Superior temporal gyrus (tissue), 1 donor: ENCODE measurements around the gene TRAF2.
A peak's percentile ranks its signal among the peaks of the same experiment; 100 is the strongest.

Experiments used
- DNase-seq: peaks from one replicate; pipeline ENCODE4 v3.0.0-alpha.2; 2016; ENCODE audit errors: extremely low spot score

The TRAF2 gene

DNA sequence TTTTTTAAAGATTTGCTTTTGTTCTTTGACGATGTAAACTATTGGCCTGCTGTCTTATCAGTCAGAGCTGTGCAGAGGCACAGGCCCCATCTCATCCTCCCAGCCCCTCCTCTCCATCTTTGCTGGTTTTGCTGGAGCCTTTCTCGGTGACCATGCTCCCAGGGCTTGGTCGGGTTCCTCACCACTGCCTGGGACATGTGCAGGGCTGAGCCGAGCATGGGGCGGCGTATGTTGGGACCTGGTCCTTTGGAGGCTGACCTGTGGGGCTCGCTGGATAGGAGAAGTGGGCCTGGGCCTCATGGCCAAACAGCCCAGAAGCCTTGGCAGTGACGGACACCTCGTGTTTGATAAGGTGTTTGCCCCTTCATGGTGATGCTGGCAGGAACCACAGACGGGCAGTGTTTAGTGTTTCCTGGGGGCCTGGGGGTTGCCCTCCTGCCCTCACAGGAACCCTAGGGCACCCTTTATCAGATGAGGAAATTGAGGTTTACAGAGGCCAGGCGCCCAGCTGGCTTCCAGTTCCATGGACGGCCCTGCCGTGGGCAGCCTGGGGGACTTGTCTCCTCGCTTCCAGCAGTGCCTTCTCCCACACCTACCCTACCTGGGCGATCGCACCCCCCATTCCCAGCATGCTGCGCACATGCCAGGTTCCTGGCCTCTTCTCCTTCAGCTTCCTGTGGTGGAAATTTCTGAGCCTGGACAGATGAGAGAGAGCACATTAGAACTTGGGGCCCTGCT lies 27.6 kb downstream of the TRAF2 start:
- no peak for DNase-seq

DNA sequence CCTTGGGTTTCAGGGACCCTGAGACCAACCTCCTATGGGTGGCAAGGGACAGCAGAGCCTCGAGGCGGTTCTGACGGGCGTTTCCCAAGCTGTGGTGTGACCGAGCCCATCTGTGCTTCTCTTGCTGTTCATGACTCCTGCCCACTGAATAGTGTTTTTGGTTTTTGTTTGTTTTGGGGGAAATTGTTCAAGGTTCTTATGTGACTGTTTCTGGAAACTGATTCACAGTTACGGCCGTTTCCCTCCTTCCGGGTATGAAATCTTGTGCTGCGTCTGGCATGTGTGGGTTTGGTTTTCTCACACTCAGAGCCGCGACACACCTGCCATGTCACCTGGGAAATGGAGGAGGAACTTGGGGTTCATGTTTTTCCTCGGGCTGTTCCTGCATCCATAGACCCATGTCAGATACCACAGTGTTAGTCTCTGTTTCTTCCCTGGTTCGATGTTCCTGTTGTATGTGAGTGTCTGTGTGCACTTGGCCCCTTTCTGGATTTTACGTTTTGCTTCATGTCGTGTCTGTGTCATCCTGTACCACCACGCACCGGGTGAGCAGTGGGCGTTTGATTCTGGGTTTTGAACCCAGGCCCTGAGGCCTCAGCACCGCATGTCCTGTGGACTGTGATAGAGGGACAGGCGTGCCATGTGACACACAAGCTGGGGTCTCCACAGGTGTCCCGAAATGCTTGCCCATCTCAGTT lies 29.5 kb downstream of the TRAF2 start:
- DNase-seq = no peak

DNA sequence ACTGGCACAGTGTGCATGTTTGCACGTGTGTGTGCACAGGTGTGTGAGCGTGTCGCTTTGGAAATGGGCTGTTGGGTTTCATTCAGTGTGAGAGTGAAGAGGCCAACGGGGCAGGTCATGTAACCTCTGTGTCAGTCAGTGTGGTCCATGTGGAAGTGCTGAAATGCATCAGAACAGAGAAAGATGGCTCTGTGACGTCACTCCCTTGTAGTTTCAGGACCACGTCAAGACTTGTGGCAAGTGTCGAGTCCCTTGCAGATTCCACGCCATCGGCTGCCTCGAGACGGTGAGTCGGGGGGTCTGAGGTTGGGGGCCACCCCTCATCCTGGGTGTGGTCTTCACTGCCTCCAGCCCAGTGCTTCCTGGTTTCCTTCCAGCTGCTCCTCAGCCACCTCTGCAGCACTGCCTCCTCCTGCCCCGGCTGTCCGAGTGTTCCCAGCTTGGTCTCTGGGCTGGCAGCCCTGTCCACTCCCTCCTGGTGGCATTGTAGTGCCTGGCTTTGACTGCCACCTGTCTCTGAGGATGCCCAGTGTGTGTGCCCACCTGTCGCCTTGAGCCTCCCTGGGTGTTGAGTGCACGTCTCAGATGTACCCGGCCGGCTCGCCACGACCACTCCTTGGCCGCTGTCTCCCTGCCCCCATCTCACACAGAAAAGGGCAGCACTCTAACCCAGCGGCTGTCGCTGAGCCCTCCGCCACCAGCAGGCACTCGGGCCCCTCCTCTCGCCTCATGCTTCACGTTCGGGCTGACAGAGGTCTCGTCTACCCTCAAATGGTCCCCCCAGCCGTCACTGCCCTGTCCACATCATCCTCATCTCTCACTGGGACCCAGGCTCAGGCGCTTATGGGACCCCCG lies 30.2 kb downstream of the TRAF2 start:
- DNase-seq = no peak

DNA sequence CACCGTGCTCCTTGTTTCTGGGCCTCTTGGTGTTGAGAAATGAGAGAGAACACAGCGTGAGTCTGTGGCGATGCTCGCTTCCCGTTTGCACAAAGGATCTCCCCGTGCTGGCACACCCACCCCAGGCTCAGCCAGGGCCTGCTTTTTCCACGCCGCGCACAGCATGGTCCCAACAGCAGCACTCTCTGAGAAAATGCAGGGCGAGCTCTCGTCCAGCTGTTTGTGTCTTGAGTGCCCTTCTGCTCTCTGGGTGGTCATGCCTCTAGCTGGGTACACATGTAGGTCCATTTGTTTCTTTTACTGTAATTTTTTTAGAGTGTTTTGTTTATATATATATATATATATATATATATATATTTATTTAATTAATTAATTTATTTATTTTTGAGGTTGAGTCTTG lies 31.6 kb downstream of the TRAF2 start:
- no peak for DNase-seq

DNA sequence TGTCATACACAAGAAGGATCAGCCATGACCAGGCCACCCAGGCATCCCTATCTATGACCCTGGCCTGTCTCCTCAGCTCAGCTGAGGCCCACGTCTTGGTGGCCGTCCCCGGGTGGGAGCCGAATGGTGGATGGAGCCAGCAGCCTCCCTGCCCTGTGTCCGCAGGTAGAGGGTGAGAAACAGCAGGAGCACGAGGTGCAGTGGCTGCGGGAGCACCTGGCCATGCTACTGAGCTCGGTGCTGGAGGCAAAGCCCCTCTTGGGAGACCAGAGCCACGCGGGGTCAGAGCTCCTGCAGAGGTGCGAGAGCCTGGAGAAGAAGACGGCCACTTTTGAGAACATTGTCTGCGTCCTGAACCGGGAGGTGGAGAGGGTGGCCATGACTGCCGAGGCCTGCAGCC lies 33.8 kb downstream of the TRAF2 start:
- no peak for DNase-seq

DNA sequence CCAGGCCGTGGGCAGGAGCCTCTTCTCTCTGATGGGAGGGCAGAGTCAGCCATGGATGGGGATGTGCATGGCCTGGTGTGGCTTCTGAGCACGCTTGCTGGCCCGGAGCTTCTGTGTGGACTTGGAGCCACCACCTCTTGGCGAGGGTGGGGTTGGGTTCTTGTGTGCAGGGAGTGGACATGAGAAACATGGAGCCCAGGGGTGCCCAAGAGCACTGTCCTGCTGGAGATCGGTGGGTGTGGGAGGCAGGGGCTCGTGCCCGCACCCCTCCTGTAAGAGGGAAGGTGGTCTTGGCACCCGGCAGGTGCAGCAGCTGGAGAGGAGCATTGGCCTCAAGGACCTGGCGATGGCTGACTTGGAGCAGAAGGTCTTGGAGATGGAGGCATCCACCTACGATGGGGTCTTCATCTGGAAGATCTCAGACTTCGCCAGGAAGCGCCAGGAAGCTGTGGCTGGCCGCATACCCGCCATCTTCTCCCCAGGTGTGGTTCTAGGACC lies 34.5 kb downstream of the TRAF2 start:
- DNase-seq = no peak

DNA sequence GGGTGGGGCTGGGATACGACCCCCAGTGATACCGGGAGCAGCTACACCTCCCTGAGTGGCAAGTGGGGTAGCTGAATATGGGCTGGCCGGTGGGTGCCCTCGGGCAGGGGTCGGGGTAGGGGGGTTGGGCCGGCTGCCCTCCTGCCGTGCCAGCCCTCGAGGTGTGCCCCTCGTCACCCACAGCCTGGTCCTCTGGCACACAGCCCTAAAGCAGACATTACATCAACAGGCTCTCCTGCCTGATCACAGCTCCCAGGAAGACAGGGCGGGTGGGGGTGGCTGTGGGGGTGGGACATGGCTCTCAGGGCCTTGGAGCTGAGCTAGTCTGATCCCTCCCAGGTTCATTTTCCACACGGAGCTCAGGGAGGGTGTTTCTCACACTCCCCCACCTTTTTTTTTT lies 35.0 kb downstream of the TRAF2 start:
- DNase-seq = no peak

DNA sequence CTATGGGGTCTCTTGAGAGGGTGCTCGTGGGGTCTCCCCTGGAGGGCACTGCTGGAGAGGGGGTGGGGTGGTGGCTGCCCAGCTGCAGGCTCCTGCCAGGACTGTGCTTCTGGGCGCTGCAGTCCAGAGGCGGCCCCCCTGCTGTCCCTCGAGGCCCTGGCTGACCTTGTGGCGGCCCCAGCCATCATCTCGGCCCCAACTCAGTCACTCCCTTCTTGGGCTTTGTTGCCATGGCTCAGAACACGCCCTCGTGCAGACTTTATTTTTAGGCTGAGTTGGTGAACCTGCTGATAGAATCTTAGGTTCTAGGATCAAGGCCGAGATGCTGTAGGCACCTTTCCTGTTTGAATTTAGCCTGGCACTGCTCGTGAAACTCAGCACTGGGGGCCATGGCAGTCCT lies 35.4 kb downstream of the TRAF2 start:
- no peak for DNase-seq

DNA sequence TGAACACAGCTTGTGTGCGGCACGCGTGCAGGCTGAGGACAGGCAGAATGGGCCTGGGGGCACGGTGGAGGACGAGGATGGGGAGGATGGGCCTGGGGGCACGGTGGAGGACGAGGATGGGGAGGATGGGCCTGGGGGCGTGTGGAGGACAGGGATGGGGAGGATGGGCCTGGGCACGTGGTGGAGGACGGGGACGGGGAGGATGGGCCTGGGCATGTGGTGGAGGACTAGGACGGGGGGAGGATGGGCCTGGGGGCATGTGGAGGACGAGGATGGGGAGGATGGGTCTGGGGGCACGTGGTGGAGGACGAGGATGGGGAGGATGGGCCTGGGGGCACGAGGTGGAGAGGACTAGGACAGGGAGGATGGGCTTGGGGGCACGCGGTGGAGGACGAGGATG lies 36.2 kb downstream of the TRAF2 start:
- DNase-seq = no peak

DNA sequence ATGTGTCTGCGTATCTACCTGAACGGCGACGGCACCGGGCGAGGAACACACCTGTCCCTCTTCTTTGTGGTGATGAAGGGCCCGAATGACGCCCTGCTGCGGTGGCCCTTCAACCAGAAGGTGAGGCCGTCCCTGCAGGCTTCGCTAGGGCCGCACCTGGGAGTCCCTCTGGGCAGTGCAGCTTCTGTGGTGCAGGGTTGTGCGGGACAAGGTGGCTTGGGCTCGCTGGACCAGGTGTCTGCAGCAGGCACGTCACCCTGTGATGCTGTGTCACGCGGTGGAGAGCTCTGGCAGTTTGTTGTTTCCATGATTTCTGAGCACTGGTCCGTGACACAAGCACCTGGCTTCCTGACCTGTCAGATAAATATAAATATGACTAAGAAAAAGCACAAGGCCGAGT lies 37.6 kb downstream of the TRAF2 start:
- DNase-seq = no peak

DNA sequence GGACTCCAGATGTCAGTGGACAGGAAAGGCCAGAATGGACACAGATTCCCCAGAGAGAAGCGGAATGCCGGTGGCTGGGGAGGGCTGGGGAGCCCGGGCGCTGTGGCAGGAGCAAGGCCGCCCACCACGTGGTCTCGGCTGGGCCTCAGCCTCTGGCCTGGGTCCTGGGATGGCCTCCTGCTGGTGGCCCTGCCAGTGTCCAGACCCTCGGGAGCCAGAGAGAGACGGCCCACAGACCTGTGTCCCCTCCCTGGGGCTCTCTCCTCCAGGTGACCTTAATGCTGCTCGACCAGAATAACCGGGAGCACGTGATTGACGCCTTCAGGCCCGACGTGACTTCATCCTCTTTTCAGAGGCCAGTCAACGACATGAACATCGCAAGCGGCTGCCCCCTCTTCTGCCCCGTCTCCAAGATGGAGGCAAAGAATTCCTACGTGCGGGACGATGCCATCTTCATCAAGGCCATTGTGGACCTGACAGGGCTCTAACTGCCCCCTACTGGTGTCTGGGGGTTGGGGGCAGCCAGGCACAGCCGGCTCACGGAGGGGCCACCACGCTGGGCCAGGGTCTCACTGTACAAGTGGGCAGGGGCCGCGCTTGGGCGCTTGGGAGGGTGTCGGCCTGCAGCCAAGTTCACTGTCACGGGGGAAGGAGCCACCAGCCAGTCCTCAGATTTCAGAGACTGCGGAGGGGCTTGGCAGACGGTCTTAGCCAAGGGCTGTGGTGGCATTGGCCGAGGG lies 39.3 kb downstream of the TRAF2 start:
- no peak for DNase-seq

DNA sequence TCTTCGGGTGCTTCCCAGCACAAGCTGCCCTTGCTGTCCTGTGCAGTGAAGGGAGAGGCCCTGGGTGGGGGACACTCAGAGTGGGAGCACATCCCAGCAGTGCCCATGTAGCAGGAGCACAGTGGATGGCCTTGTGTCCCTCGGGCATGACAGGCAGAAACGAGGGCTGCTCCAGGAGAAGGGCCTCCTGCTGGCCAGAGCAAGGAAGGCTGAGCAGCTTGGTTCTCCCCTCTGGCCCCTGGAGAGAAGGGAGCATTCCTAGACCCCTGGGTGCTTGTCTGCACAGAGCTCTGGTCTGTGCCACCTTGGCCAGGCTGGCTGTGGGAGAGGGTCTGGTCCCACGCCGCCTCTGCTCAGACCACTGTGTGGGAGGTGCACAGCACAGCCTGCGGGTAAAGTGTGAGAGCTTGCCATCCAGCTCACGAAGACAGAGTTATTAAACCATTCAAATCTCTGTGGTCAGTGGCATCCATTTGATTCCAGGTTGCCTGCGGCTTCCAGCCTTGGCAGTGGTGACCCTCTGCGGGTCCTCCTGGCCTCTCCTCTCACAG lies 39.9 kb downstream of the TRAF2 start:
- DNase-seq = no peak

DNA sequence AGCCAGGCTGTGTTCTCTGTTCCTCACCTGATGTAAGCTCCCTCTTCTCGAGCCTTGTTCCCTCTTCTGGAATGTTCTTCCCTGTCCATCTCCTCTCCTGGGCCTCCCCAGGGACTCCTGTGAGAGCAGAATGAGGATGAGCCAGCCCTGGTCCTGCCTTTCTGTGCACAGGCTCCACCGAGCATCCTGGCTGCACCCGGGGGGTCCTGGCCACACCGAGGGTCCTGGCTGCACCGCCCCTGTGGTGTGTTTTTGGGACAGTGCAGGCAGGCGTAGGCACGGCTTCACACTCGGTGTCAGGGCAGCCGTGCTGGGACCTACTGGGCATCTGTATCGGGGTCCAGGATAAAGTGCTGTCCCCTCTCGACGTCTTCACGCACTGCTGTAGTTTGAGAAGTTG lies 40.4 kb downstream of the TRAF2 start:
- no peak for DNase-seq

DNA sequence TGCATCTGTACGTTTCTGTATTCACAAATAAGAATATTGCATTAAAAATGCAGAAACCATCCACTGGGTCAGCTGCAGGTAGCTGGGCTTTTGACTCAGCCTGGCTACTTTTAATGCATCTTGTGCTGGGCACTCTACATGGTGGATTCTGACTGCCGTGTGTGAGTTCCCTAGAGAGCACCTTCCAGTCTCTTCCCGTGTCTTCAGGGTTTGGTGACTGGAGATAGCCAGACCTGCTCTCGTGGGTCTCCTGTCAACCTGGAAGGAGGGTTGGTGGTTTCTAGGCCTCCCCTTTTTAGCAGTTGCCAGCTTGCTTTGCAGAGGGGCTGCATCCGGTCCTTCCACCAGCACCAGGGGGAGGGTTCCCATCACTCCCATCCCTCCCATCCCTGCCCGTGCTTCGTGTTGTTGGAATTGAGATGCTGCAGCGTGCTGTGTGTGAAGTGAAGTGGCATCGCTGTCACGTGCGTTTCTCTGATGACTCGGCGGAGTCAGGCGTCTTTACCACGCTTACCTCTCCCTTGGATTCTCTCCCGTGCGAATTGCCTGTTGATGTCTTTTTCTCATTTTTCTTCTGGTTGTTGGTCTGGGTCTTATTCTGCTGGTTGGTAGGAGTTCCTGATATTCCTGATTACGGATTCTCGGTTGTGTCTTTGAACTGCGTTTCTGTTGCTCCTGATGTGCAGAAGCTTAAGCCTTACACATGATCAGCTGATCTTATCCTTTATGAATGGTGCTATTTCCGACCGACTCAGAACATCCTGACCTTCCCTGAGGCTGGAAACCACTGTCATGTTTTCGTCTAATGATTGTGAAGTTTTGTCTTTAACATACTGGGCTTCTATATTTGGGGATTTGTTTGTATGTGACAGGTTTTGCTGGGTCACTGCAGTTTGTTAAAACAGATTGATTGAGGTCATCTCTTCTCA lies 41.3 kb downstream of the TRAF2 start:
- peak; percentile 55 for DNase-seq

DNA sequence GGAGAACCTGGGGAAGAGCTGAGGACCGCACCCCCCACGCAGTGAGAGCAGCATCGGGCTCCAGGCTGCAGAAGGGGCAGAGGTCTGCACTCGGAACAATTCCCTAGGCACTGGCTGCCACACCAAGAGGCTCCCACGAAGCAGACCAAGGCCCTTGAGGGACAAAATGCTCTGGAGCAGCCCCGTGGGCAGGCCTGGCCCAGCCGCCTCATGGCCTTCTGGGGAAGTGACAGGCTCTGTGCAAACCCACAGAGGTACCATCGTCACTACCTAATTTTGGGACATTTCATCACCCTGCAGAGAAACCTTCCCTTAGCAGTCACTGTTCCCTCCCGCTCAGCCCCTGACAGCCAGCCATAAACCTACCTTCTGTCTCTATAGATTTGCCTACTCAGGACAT lies 42.3 kb downstream of the TRAF2 start:
- DNase-seq = peak; percentile 49

DNA sequence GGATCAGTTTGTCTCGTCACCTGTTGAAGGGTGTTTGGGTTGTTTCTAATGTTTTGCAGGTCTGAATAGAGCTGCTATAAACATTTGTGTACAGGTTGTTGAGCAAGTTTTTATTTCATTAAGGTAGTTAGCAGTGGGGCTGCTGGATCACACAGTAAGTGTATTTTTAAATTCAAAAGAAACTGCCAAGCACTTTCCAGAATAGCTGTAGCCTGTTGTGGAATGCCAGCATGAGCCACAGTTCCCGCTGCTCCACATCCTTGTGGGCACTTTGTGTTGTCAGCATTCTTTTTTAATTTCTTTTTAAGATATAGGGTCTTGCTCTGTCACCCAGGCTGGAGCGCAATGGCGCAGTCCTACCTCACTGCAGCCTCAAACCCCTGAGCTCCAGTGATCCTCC lies 43.7 kb downstream of the TRAF2 start:
- DNase-seq = no peak

DNA sequence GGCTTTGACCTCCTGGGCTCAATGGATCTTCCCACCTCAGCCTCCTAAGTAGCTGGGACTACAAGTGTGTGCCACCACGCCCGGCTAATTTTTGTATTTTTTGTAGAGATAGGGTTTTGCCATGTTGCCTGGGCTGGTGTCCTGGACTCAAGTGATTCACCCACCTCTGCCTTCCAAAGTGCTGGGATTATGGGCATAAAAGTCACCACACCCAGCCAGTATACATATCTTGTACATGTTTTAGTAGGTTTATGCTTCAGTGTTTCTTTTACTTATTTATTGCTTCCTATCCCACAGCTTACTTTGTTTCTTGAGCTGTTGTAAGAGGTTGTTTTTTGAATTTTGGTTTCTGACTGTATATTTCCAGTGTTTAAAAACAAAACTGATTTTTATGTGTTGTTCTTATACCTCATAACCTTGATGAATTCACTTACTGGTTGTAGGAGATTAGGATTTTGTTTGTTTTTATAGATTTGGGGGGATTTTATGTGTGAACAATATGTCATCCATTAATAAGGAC lies 45.4 kb downstream of the TRAF2 start:
- no peak for DNase-seq

DNA sequence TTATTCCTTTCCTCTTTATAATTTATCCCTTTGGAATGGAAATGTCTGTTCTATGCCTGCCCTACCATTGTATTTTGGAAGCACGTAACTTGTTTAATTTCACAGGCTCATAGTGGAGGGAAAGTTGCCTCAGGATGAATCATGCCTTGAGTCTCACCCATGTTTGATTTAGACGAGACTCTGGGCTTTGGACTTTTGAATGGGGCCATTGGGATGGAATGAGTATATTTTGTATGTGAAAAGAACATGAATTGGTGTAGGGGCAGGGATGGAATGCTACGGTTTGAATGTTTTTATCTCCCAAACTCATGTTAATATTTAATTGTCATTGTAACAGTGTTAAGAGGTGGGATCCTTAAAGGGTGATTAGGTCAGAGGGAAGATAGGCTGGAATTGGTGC lies 48.0 kb downstream of the TRAF2 start:
- no peak for DNase-seq

DNA sequence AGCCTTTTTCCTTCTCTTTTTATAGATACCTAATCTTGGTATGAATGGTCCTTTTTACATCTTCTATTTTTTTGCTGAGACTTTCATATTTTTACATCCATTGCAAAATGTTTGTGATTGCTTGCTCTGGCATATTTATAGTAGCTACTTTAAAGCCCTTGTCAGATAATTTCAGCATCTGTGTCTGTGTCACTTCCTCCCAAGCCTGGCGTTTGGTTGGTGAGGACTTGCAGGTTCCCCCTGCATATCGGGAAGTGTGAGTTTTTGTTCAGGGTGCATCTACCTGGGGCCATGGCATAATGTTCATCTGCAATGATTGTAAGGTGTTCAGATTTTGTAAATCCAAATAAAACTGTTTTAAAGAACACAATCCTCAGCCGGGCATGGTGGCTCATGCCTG lies 49.3 kb downstream of the TRAF2 start:
- no peak for DNase-seq

DNA sequence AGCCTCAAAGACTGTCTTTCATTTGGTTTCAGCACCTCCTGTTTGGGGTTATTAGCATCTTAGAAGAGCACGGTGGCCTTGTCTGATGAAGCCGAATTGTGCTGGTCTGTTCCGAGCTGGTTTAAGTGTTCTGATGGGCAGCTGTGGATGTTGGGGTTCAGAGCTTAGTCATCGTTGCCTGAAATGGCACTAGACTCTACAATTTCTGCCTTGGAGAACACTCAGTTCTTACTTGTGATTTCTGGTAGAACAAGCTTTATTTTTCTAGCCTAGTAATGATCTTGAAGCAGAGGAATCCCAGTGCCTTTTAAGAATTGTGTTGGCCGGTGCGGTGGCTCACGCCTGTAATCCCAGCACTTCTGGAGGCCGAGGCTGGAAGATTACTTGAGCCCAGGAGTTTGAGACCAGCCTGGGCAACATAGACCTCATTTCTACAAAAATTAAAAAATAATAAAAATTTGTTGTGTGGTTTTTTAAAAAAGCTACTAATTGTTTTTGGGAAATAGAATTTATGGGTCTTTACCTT lies 50.4 kb downstream of the TRAF2 start:
- DNase-seq = peak; percentile 73
